Colonic mucosa (tissue), 4 donors: ENCODE results near the gene BRF1. TPM values are rescaled to one million over a fixed set of nuclear protein-coding genes. Genes with fewer than 3 reads are reported as not detected.

Source experiments
- DNase-seq: peaks from one replicate; pipeline ENCODE4 v3.0.0-alpha.2; 2020
- H3K27ac ChIP-seq: fragments of 200-600 bp; one replicate; pipeline ENCODE4 v1.8.0; 2021
- H3K27me3 ChIP-seq: fragments of 200-600 bp; one replicate; pipeline ENCODE4 v1.8.0; 2021
- H3K36me3 ChIP-seq: fragments of 200-600 bp; one replicate; pipeline ENCODE4 v1.8.0; 2021
- H3K4me1 ChIP-seq: fragments of 200-600 bp; one replicate; pipeline ENCODE4 v1.8.0; 2021; ENCODE audit warnings: mild to moderate bottlenecking
- H3K4me3 ChIP-seq: fragments of 200-600 bp; one replicate; pipeline ENCODE4 v1.8.0; 2021
- H3K9ac ChIP-seq, 2 donors: one replicate each; pipeline ENCODE4 v1.7.0; 2013; ENCODE audit warnings: control low read depth in 2 of 2, low read depth in 2 of 2, low read length in 2 of 2
- H3K9me3 ChIP-seq: fragments of 200-600 bp; one replicate; pipeline ENCODE4 v1.8.0; 2021
- intact Hi-C: fragments of 100-400 bp; cut with DNase I; formaldehyde crosslinking; loops from one replicate; pipeline ENCODE4 v1.14.1; 2022
- total RNA-seq, 2 donors: library from RNA; stranded (reverse); fragmentation: NEBNext Ultra II Directional in 1 of 2; extraction: Animal tissue kit (Norgen Biotek cat#: 25700) in 1 of 2; gene quantifications; one replicate each; pipeline ENCODE4 v1.2.1, GENCODE V29; 2021
- TF ChIP-seq, protein P1 (sequence below): fragments of 200-600 bp; IDR thresholded peaks from one replicate; pipeline ENCODE4 v1.8.0; 2022; ENCODE audit warnings: antibody characterized with exemption, mild to moderate bottlenecking
- donor health status: healthy.
- donor health status: DM: no; HTN: no; CAD: no.
- donor health status: DM: no; HTN: no; CAD: no.

The BRF1 gene
- total RNA-seq, 2 donors from 2014 or later: 27.2 to 40.6 TPM

DNA sequence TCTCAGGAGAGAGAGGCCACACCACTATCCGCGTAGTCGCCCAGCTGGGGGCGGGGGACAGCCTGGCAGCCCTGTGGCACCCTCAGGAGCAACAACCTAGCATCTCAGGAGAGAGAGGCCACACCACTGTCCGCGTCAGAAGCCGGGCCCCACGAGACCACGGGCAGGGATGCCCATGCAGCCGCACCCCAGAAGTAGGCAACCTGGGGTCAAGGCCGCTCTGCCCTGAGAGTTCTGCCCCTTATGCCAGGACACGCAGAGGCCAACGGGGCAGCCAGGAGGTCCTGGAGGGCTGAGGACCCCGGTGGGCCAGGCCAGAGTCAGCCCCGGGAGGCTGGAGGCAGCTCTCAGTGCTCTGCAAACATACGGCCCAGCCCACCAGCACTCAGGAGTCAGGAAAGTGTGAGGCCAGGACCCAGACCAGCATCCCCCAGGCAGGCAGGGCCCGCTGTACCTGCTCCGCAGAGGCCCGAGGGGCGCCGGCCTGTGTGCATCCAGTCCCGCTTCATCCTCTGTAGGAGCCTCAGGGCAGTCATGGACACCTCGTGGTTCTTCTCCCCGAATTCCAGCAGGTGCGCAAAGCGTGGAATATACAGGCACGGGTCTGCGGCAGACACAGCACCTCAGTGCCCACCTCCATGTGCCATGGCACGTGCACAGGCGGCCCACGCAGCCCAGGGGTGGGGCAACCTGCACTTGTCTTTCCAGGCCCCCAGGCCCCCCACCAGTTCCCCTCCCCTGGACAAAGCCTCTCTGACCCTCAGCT is 59.8 kb downstream of the BRF1 start:
- Histone ChIP-seq H3K4me1 (no peaks in the 10 kb centered on the region), H3K4me3 (no peak overlapping the region), H3K9me3 (no peaks in the 10 kb centered on the region), H3K9ac (no peak overlapping the region), H3K36me3 (no peaks in the 10 kb centered on the region), H3K27me3 (no peaks in the 10 kb centered on the region), H3K27ac (no peak overlapping the region)
- DNase-seq: no peak
- intact Hi-C loops: no loop called here
- TF ChIP-seq, protein P1, sequence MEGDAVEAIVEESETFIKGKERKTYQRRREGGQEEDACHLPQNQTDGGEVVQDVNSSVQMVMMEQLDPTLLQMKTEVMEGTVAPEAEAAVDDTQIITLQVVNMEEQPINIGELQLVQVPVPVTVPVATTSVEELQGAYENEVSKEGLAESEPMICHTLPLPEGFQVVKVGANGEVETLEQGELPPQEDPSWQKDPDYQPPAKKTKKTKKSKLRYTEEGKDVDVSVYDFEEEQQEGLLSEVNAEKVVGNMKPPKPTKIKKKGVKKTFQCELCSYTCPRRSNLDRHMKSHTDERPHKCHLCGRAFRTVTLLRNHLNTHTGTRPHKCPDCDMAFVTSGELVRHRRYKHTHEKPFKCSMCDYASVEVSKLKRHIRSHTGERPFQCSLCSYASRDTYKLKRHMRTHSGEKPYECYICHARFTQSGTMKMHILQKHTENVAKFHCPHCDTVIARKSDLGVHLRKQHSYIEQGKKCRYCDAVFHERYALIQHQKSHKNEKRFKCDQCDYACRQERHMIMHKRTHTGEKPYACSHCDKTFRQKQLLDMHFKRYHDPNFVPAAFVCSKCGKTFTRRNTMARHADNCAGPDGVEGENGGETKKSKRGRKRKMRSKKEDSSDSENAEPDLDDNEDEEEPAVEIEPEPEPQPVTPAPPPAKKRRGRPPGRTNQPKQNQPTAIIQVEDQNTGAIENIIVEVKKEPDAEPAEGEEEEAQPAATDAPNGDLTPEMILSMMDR: no peak

DNA sequence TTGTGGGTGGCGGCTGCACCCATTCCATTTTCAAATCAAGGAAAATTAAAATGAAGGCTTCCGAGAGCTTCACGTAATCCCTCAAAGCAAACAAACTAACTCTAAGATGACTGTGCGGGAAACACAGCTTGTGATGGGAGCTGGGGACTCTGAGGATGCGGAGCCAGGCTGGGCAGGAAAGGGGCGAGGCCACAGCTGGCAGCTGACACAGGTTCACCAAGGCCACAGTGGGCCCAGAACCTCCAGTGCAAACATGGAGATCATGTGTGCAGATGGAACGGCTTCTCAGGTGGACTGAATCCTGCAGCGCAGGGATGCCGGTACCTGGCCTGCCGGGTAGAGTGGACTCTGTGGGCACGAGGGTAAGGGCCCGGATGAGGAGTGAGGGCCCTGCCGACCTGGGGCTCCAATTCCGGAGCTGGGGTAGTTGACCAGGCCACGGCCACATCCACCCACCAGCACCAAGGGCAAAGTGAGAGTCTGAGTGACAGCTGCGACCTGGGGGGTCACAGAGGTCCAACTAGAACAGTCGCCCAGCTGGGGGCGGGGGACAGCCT is 71.6 kb downstream of the BRF1 start:
- Histone ChIP-seq H3K4me1 (no peaks in the 10 kb centered on the region), H3K4me3 (no peak overlapping the region), H3K27me3 (no peaks in the 10 kb centered on the region), H3K36me3 (no peaks in the 10 kb centered on the region), H3K9me3 (no peaks in the 10 kb centered on the region), H3K27ac (no peak overlapping the region), H3K9ac (no peak overlapping the region)
- TF ChIP-seq, protein P1: no peak
- no peak for DNase-seq
- intact Hi-C loops: no loop called here

DNA sequence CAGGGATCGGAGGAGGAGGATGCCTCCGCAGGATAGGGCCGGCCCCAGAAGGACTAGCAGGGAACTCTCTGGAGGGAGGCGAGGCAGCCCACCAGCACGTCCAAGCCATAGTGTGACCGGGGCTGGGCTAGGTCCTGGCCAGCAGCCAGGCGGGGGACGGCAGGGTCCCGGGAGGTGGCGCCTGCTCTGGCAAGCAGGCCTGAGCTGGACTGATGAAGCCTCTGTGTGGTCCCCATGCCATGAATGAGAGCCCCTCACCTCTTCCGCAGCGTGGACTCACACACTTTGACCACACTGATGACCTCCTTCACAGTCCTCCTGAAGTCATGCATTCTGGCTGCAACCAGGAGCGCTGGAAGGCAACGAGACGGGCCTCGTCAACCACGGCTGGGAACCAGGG is 72.2 kb downstream of the BRF1 start:
- H3K4me3 ChIP-seq: no peak overlapping the region
- H3K9ac ChIP-seq: no peak overlapping the region
- no peak overlapping the region for H3K27ac ChIP-seq
- intact Hi-C loops: no loop called here
- H3K9me3 ChIP-seq: no peaks in the 10 kb centered on the region
- DNase-seq: no peak
- no peaks in the 10 kb centered on the region for H3K27me3 ChIP-seq
- TF ChIP-seq, protein P1: no peak
- H3K4me1 ChIP-seq: no peaks in the 10 kb centered on the region
- H3K36me3 ChIP-seq: no peaks in the 10 kb centered on the region

DNA sequence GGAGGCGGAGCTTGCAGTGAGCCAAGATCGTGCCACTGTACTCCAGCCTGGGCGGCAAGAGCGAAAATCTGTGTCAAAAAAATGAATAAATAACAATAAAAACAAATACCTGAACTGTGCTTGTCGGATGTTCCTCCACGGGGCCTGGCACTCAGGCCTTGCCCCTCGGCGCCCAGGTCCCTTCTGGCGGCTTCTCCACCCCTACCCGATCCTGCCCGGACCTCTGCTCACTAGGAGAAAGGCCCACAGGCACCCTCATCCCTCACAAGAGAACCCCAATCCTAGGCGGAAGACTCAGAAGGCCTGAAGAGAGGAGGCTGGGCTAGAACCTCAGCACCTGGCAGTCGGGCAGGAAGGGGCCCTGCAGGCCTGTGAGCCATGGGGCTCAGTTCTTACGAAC is 73.5 kb downstream of the BRF1 start:
- H3K9ac ChIP-seq: no peak overlapping the region
- no peaks in the 10 kb centered on the region for H3K36me3 ChIP-seq
- TF ChIP-seq, protein P1: no peak
- H3K27me3 ChIP-seq: no peaks in the 10 kb centered on the region
- no peak for DNase-seq
- H3K4me1 ChIP-seq: no peaks in the 10 kb centered on the region
- H3K27ac ChIP-seq: no peak overlapping the region
- no peak overlapping the region for H3K4me3 ChIP-seq
- H3K9me3 ChIP-seq: no peaks in the 10 kb centered on the region
- intact Hi-C loops: no loop called here

DNA sequence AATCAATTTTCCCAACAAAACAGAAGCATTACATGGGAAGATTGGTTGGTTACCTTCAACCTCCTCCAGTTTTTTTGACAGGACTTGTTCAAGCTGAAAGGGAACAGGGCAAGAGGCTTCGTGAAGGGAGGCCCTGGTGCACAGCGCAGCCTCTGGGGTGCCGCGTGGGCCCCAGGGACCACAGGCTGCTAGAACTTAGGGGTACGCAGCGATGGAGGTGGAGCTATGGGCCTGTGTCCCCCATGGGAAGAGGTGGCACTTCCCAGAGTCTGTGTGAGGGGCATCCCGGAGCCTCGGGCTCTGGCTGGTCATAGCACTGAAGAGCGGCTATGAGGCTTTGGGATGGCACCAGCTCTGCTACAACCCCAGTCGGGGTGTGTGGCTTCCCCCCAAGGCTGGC is 74.6 kb downstream of the BRF1 start:
- TF ChIP-seq, protein P1: no peak
- Histone ChIP-seq H3K36me3 (no peaks in the 10 kb centered on the region), H3K27me3 (no peaks in the 10 kb centered on the region), H3K9ac (no peak overlapping the region), H3K4me3 (no peak overlapping the region), H3K4me1 (no peaks in the 10 kb centered on the region), H3K9me3 (no peaks in the 10 kb centered on the region), H3K27ac (no peak overlapping the region)
- intact Hi-C loops: no loop called here
- no peak for DNase-seq
